ENCODE measurements around the gene NEMP2.

NEMP2 gene

GRCh38 chr2:190570871-190571270 is 36.3 kb upstream of the NEMP2 start:
- no peaks in the 10 kb centered on the region for H3K36me3 ChIP-seq (replicated peaks)
- H3K4me1 ChIP-seq: no peaks in the 10 kb centered on the region
- no peak overlapping the region for H3K4me3 ChIP-seq
- in situ Hi-C loops (cut with MboI; ENCODE audit: low sequenced_read_pairs): no loop called here
- DNase-seq (ENCODE audit: low spot score in 2 of 2): no peak
- H3K27me3 ChIP-seq (ENCODE audit: low read depth): no peaks in the 10 kb centered on the region
- peaks cover 3% of the 10 kb centered on the region; the same call in 1 of the 2 replicates for H3K9me3 ChIP-seq

GRCh38 chr2:190569994-190570755 is 35.7 kb upstream of the NEMP2 start:
- Histone ChIP-seq H3K9me3 (peaks cover 3% of the 10 kb centered on the region; the same call in 1 of the 2 replicates), H3K27me3 (ENCODE audit: low read depth) (no peaks in the 10 kb centered on the region), H3K36me3 (replicated peaks) (no peaks in the 10 kb centered on the region), H3K4me1 (no peaks in the 10 kb centered on the region), H3K4me3 (no peak overlapping the region)
- in situ Hi-C loops (cut with MboI; ENCODE audit: low sequenced_read_pairs): no loop called here
- no peak for DNase-seq (ENCODE audit: low spot score in 2 of 2)

- no peak overlapping the region for H3K4me3 ChIP-seq
- in situ Hi-C loops (cut with MboI; ENCODE audit: low sequenced_read_pairs): no loop called here
- no peak for DNase-seq (ENCODE audit: low spot score in 2 of 2)
Measured at GRCh38 chr2:190564838-190565237, 30.3 kb upstream of the NEMP2 start.

GRCh38 chr2:190563646-190564045 is 29.1 kb upstream of the NEMP2 start:
- H3K27me3 ChIP-seq (ENCODE audit: low read depth): no peaks in the 10 kb centered on the region
- peaks cover 3% of the 10 kb centered on the region; the same call in 1 of the 2 replicates for H3K9me3 ChIP-seq
- in situ Hi-C loops (cut with MboI; ENCODE audit: low sequenced_read_pairs): no loop called here
- no peak for DNase-seq (ENCODE audit: low spot score in 2 of 2)
- no peaks in the 10 kb centered on the region for H3K36me3 ChIP-seq (replicated peaks)
- no peak overlapping the region for H3K4me3 ChIP-seq
- H3K4me1 ChIP-seq: no peaks in the 10 kb centered on the region

More at GRCh38 chr2:190564838-190565237, 30.3 kb upstream of the NEMP2 start:
- peaks cover 3% of the 10 kb centered on the region; the same call in 1 of the 2 replicates for H3K9me3 ChIP-seq
- H3K4me1 ChIP-seq: no peaks in the 10 kb centered on the region
- H3K36me3 ChIP-seq (replicated peaks): no peaks in the 10 kb centered on the region
- H3K27me3 ChIP-seq (ENCODE audit: low read depth): no peaks in the 10 kb centered on the region

GRCh38 chr2:190563109-190563508 is 28.6 kb upstream of the NEMP2 start:
- H3K27me3 ChIP-seq (ENCODE audit: low read depth): no peaks in the 10 kb centered on the region
- no peaks in the 10 kb centered on the region for H3K36me3 ChIP-seq (replicated peaks)
- in situ Hi-C loops (cut with MboI; ENCODE audit: low sequenced_read_pairs): no loop called here
- H3K4me1 ChIP-seq: no peaks in the 10 kb centered on the region
- no peak for DNase-seq (ENCODE audit: low spot score in 2 of 2)
- H3K9me3 ChIP-seq: peaks cover 1% of the 10 kb centered on the region; the same call in 1 of the 2 replicates
- H3K4me3 ChIP-seq: no peak overlapping the region

GRCh38 chr2:190562121-190562520 is 27.6 kb upstream of the NEMP2 start:
- DNase-seq (ENCODE audit: low spot score in 2 of 2): no peak
- H3K9me3 ChIP-seq: no peaks in the 10 kb centered on the region
- H3K4me3 ChIP-seq: no peak overlapping the region
- no peaks in the 10 kb centered on the region for H3K36me3 ChIP-seq (replicated peaks)
- in situ Hi-C loops (cut with MboI; ENCODE audit: low sequenced_read_pairs): no loop called here
- no peaks in the 10 kb centered on the region for H3K4me1 ChIP-seq
- H3K27me3 ChIP-seq (ENCODE audit: low read depth): no peaks in the 10 kb centered on the region

- no peaks in the 10 kb centered on the region for H3K36me3 ChIP-seq (replicated peaks)
- in situ Hi-C loops (cut with MboI; ENCODE audit: low sequenced_read_pairs): no loop called here
Measured at GRCh38 chr2:190561094-190561493, 26.6 kb upstream of the NEMP2 start.

GRCh38 chr2:190554357-190555006 is 20.0 kb upstream of the NEMP2 start:
- Histone ChIP-seq H3K4me3 (no peak overlapping the region), H3K36me3 (replicated peaks) (no peaks in the 10 kb centered on the region), H3K4me1 (no peaks in the 10 kb centered on the region), H3K27me3 (ENCODE audit: low read depth) (no peaks in the 10 kb centered on the region), H3K9me3 (no peaks in the 10 kb centered on the region; the same call in 1 of the 2 replicates)
- in situ Hi-C loops (cut with MboI; ENCODE audit: low sequenced_read_pairs): no loop called here
- DNase-seq (ENCODE audit: low spot score in 2 of 2): no peak

More at GRCh38 chr2:190561094-190561493, 26.6 kb upstream of the NEMP2 start:
- Histone ChIP-seq H3K27me3 (ENCODE audit: low read depth) (no peaks in the 10 kb centered on the region), H3K4me1 (no peaks in the 10 kb centered on the region), H3K9me3 (no peaks in the 10 kb centered on the region), H3K4me3 (no peak overlapping the region)
- no peak for DNase-seq (ENCODE audit: low spot score in 2 of 2)

- Histone ChIP-seq H3K4me3 (no peak overlapping the region), H3K27me3 (ENCODE audit: low read depth) (no peaks in the 10 kb centered on the region), H3K4me1 (no peaks in the 10 kb centered on the region), H3K36me3 (replicated peaks) (no peaks in the 10 kb centered on the region), H3K9me3 (no peaks in the 10 kb centered on the region; the same call in 1 of the 2 replicates)
- DNase-seq (ENCODE audit: low spot score in 2 of 2): no peak
- in situ Hi-C loops (cut with MboI; ENCODE audit: low sequenced_read_pairs): no loop called here
Measured at GRCh38 chr2:190553254-190553653, 18.7 kb upstream of the NEMP2 start.

- Histone ChIP-seq H3K9me3 (no peaks in the 10 kb centered on the region; the same call in 1 of the 2 replicates), H3K4me1 (no peaks in the 10 kb centered on the region), H3K36me3 (replicated peaks) (no peaks in the 10 kb centered on the region), H3K27me3 (ENCODE audit: low read depth) (no peaks in the 10 kb centered on the region), H3K4me3 (no peak overlapping the region)
- no peak for DNase-seq (ENCODE audit: low spot score in 2 of 2)
- in situ Hi-C loops (cut with MboI; ENCODE audit: low sequenced_read_pairs): no loop called here
Measured at GRCh38 chr2:190551928-190552327, 17.4 kb upstream of the NEMP2 start.

- Histone ChIP-seq H3K27me3 (ENCODE audit: low read depth) (no peaks in the 10 kb centered on the region), H3K9me3 (no peaks in the 10 kb centered on the region; the same call in 1 of the 2 replicates), H3K4me3 (no peak overlapping the region), H3K36me3 (replicated peaks) (no peaks in the 10 kb centered on the region), H3K4me1 (no peaks in the 10 kb centered on the region)
- no peak for DNase-seq (ENCODE audit: low spot score in 2 of 2)
- in situ Hi-C loops (cut with MboI; ENCODE audit: low sequenced_read_pairs): no loop called here
Measured at GRCh38 chr2:190550137-190550536, 15.6 kb upstream of the NEMP2 start.

- DNase-seq (ENCODE audit: low spot score in 2 of 2): no peak
- H3K4me1 ChIP-seq: no peaks in the 10 kb centered on the region
- H3K9me3 ChIP-seq: no peaks in the 10 kb centered on the region; the same call in 1 of the 2 replicates
- in situ Hi-C loops (cut with MboI; ENCODE audit: low sequenced_read_pairs): no loop called here
- H3K36me3 ChIP-seq (replicated peaks): no peaks in the 10 kb centered on the region
- no peaks in the 10 kb centered on the region for H3K27me3 ChIP-seq (ENCODE audit: low read depth)
- no peak overlapping the region for H3K4me3 ChIP-seq
Measured at GRCh38 chr2:190547886-190548285, 13.4 kb upstream of the NEMP2 start.

- in situ Hi-C loops (cut with MboI; ENCODE audit: low sequenced_read_pairs): no loop called here
- Histone ChIP-seq H3K36me3 (replicated peaks) (no peaks in the 10 kb centered on the region), H3K4me1 (no peaks in the 10 kb centered on the region), H3K9me3 (no peaks in the 10 kb centered on the region; the same call in 1 of the 2 replicates), H3K27me3 (ENCODE audit: low read depth) (no peaks in the 10 kb centered on the region), H3K4me3 (no peak overlapping the region)
- DNase-seq (ENCODE audit: low spot score in 2 of 2): no peak
Measured at GRCh38 chr2:190546734-190547133, 12.2 kb upstream of the NEMP2 start.
